HG03442 (cell line): Measurements from ENCODE around the gene POLR2B.
"Not testable (repeated sequence)": the region's sequence is repeated elsewhere in the genome, so short reads cannot be mapped to it uniquely, and the experiment has no call there.

ENCODE experiments used
- ATAC-seq: cut with Tn5 transposase; IDR thresholded peaks from one replicate; pipeline ENCODE4 v1.9.1; 2021; ENCODE audit warnings: mild to moderate bottlenecking, moderate library complexity; ENCODE audit not compliant: unreplicated experiment

The POLR2B gene

DNA sequence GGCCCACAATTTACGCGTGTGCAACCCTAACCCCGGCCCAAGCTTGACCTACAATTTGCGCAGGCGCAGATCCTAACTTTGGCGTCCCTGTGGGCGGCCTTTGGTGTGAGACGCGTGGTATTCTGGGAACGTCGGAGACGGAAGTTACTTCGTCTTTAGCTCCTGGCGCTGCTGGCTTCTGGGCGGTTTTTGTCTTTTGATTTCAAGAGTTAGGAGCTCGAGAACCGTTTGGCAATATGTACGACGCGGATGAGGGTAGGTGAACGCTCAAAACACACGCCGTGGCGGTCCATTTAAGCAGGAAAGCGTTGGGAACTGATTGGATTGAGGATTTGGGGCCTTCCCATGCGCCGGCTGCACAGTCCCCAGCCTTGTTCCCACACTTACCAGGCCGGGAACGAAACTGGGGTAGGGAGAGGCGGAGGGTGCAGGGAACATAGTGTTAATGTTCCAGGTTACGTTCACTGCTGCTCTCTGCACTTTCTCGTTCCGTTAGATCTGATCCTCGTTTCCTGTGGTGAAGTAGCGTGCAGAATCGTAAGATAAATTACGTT lies at the start of gene POLR2B:
Gene POLR2B (plus strand): TSS at position 147 of the 554 bp plus-strand sequence. CDS start 90 bp downstream, at position 237.
- ATAC-seq: peak; percentile 47

DNA sequence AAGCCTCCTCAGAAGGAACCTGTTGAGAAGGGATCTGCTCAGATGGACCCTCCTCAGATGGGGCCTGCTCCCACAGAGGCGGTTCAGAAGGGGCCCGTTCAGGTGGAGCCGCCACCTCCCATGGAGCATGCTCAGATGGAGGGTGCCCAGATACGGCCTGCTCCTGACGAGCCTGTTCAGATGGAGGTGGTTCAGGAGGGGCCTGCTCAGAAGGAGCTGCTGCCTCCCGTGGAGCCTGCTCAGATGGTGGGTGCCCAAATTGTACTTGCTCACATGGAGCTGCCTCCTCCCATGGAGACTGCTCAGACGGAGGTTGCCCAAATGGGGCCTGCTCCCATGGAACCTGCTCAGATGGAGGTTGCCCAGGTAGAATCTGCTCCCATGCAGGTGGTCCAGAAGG lies 48.1 kb upstream of the POLR2B start:
- ATAC-seq: no peak

- no peak for ATAC-seq
These were observed 46.8 kb upstream of the POLR2B start for GRCh38 chr4:56931924-56932323.

DNA sequence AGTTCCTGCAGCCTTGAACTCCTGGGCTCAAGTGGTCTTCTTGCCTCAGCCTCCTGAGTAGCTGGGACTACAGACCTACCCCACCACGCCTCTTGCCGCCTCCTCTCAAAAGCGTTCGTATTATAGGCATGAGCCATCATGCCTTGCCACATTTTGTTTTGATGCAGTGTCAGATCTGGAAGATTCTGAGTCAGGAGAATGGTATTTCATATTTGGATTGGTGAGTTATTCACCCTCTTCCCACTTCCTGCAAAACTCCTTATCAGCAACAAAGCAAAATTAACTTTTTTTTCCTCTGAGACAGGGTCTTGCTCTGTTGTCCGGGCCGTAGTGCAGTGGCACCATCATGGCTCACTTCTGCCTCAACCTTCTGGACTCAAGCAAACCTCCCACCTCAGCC lies 41.4 kb upstream of the POLR2B start:
- ATAC-seq: no peak

GRCh38 chr4:56939826-56940225 lies 38.9 kb upstream of the POLR2B start:
- not testable (repeated sequence) for ATAC-seq

GRCh38 chr4:56940403-56940802 lies 38.3 kb upstream of the POLR2B start:
- no peak for ATAC-seq

GRCh38 chr4:56940971-56941370 lies 37.7 kb upstream of the POLR2B start:
- ATAC-seq: no peak

DNA sequence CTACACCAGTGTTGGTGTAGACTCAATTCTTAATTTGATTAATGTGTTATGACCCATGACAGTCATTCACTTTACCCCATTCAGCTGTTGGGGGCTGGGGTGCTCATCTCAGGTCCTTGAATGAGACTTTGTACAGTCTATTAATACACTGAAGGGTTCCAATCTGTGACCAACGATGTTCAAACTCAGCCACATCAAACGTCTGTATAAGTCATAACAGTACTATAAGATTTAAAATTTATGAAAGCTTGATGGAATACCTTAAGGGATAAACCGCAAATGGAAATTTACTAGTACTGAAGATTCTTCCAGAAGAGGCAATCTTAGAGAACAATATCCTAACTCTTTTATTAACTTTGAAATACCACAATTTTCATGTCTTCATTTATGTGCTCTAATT lies 37.3 kb upstream of the POLR2B start:
- ATAC-seq: peak; percentile 38

DNA sequence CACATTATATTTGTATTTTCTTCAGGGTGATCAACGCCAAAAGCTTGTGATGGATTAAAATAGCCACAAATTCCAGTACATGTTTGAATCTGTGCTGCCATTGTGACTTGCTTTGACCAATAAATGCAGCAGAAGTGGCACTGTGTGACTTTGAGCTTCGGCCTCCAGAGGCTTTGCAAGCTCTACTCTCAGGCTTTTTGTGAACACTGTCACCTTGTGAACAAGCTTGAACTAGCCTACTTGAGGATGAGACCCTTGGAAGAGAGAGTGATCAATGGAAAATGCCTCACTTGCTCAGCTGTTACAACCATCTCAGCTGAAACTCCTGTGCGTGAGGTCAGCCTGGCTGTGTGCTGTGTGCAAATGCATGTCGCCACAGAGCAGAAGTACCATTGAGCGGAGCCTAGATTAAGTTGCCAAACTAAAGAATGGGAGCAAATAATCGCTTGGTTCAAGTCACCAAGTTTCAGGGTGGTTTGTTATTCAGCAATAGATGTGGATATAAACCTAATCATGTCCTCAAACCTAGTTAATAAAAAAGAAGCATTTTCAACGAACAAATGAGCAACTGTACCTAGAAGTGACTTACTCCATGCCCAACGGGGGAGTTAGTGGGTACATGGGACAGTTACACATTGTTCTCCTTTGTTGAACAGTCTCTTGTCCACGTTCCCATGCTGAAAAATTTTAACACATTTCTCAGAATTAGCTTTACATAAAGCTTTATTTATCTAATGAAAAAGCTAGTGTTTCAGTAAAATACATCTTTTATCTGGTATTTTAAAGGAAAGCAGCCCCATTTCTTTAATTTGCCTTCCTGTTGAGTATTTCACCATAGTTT lies 24.8 kb upstream of the POLR2B start:
- ATAC-seq: no peak

DNA sequence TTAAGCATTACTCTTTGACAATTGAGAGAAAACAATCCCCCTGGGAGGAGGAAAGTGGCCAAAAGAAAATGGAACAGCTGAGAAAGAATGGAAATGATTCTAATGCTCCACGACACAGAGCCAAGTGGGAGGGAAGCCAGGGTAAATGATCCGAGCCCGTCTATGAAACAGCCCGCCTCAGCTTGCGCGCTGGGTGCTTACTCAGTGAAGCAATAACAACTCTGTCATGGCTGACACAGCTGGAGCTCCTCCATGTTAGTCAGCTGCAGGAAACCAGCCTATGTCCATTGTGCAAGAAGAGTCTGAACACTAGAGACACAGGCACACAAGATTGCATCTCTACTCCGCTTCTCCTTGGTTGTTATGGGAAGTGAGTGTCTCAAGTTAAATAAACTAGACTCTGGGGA lies 20.6 kb upstream of the POLR2B start:
- ATAC-seq: no peak

GRCh38 chr4:56959100-56959499 lies 19.6 kb upstream of the POLR2B start:
- no peak for ATAC-seq

- no peak for ATAC-seq
These were observed 17.6 kb upstream of the POLR2B start for GRCh38 chr4:56961107-56961500.

DNA sequence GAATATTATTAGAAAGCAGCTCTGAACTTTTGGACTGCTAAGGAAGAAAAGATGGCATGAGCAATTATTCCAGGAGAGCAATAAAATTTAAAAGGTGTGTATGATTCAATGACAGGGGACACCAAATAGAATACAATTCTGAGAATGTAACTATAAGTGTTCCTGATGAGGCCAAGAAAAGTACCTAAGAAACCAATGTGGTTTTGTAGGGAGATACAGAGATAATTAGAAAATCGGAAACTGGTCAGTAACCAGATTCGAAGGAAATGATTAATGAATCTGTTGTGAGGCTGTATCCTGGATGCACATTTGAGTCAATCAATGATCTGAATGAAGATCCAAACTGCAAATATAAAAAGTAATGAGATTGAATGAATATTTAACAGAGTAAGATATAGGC lies 7.3 kb upstream of the POLR2B start:
- no peak for ATAC-seq

DNA sequence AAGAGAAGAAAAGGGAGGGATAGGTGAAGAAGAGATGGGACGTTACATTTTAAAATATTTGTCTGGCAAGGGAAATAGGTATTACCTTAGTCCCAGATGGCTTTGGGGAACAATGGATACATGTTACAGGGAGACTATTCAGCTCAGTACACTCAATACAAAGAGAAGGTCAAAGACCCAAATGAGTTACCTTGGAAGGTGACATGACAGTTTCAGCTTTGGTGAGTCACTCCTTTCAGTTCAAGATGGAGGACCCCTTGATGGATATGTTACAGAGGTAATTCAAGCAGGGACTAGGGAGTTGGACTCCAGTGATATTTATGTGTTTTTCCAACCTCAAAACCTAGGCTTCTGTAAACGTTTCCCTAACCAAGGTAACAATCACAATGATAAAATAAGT lies 6.3 kb upstream of the POLR2B start:
- ATAC-seq: no peak

DNA sequence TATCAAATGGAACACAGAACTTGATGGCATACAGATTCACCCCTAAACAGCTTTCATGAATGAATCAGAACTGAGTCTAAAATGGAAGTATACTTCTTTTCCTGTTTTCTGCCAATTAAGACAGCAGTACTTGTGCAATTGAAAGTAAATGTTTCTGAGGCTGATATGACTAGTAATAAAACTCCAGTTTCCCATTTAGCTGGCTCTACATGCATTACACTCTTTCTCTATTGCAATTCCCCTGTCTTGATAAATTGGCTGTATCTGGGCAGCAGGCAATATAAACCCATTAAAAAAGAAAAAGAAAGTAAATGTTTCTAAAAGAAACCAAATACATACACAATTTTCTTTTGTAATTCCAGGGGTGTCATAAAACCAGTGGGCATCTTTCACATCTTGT lies 5.9 kb upstream of the POLR2B start:
- no peak for ATAC-seq

DNA sequence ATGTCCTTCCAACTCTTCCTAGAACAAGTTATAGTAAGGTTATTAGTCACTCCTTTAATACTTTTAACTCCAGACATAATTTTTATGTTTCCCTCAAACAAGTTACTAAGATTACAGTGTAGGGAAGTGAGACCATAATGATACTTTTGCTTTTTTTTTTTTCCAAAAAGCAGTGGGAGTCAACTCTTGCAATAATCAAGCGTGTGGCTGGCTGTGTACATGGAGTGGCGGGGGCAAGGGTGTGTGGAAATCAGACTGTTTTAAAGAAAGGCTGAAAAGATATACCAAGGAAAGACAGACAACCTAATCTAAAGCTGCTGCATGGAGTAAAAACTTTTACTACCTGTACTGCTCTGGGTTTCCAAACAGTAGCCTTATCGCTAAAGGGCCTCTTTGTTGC lies 5.4 kb upstream of the POLR2B start:
- no peak for ATAC-seq

DNA sequence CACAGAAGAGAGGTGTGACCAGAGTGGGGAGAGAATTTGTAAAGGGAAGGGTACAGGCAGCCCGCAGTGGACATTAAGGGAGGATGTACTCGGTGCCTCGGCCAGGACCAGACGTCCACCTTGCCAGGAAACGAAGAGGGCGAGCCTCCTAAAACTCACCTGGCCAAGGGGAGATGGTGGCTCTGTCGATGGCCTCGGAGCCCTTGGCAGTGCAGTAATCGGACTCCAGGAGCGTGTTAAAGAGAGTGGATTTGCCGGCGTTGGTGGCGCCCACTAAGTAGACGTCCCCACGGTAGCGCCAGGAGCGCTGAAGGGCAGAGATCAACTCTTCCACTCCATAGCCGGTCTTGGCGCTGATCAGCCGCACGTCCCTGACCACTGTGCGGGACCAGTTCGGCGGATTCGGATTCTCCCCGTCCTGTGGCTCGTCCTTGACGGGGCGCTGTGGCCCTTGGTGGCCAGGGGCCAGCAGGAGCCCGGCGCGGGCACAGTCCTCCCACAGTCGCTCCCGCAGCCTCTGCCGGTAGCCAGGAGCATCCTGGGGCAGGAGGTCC lies 2.3 kb upstream of the POLR2B start:
- peak; percentile 0 for ATAC-seq

DNA sequence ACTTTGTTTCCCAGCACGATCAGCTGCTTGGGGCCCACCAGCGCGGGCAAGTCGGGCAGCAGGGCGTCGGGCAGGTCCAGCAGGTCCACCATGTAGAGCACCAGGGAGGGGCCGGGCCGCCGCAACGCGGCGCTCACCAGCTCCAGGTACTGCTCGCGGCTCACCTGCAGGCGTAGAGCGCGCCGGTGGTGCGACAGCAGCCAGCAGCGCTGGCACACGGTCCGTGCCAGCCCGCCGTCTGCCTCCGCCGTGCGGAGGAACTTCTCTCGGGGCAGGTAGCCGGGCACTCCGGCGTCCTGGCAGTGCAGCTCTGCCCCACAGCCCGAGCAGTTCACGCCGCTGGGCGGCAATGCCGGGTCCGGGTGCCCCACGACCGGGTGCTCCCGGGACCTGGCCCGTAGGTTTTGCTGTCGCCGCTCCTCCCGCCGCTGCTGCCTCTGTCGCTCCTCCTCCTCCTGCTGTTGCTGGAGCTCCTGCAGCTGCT lies 1.8 kb upstream of the POLR2B start:
- ATAC-seq: peak; percentile 24

GRCh38 chr4:56977321-56978012 lies 1.2 kb upstream of the POLR2B start, which contains the start of gene NOA1:
NOA1 (minus strand) TSS chr4:56977606; CDS start chr4:56977585, 21 bp downstream.
- ATAC-seq: peak; percentile 74

DNA sequence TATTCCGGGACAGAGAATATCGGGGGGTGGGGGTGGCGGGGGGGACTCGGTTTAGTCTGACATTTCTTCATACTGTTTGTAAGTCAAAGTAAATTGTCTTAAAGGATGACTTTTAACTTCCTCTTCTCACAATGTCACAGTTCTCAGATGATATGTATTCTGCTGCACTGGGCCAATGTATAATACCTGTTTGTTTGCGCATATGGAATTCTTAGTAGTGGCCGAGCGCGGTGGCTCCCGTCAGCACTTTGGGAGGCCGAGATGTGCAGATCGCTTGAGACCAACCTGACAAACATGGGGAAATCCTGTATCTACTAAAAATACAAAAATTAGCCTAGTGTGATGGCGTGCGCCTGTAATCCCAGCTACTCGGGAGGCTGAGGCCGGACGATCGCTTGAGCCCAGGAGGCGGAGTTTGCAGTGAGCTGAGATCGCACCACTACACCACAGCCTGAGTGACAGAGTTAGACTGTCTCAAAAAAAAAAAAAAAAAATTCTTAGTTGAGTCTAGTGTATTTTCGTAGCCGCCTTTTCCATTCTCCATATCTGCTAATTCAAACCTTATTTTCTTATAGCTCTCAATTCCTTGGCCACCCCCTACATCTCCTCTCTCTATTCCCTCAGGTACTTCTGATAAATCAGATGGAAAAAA lies 851 bp downstream of the POLR2B start:
- ATAC-seq: no peak

GRCh38 chr4:56981795-56982201 lies 3.1 kb downstream of the POLR2B start:
- ATAC-seq: no peak
